ENCODE data around the gene ZFR. TPM values are rescaled to one million over a fixed set of nuclear protein-coding genes. Genes with fewer than 3 reads are reported as not detected.

ZFR gene
- total RNA-seq, 2 donors from 2014 or later, result 45.0 to 51.8 TPM

- H3K27ac ChIP-seq, result no peak overlapping the region
- no peak for DNase-seq
- H3K4me1 ChIP-seq, result no peaks in the 10 kb centered on the region
- no peaks in the 10 kb centered on the region for H3K27me3 ChIP-seq
- H3K4me3 ChIP-seq, result no peak overlapping the region
- no peaks in the 10 kb centered on the region for H3K9me3 ChIP-seq
- no peak overlapping the region for H3K9ac ChIP-seq (ENCODE audit: low read depth in 2 of 2, low read length in 2 of 2)
- TF ChIP-seq, protein P1, sequence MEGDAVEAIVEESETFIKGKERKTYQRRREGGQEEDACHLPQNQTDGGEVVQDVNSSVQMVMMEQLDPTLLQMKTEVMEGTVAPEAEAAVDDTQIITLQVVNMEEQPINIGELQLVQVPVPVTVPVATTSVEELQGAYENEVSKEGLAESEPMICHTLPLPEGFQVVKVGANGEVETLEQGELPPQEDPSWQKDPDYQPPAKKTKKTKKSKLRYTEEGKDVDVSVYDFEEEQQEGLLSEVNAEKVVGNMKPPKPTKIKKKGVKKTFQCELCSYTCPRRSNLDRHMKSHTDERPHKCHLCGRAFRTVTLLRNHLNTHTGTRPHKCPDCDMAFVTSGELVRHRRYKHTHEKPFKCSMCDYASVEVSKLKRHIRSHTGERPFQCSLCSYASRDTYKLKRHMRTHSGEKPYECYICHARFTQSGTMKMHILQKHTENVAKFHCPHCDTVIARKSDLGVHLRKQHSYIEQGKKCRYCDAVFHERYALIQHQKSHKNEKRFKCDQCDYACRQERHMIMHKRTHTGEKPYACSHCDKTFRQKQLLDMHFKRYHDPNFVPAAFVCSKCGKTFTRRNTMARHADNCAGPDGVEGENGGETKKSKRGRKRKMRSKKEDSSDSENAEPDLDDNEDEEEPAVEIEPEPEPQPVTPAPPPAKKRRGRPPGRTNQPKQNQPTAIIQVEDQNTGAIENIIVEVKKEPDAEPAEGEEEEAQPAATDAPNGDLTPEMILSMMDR (IDR thresholded peaks at IDR 0.05), result no peak
- intact Hi-C loops (cut with DNase I), result no loop called here
- no peaks in the 10 kb centered on the region for H3K36me3 ChIP-seq
Observed at GRCh38 chr5:32360906-32361305, 83.6 kb downstream of the ZFR start.

- TF ChIP-seq, protein P1 (IDR thresholded peaks at IDR 0.05), result no peak
- H3K36me3 ChIP-seq, result no peaks in the 10 kb centered on the region
- no peak overlapping the region for H3K27ac ChIP-seq
- H3K4me1 ChIP-seq, result no peaks in the 10 kb centered on the region
- intact Hi-C loops (cut with DNase I), result no loop called here
- no peaks in the 10 kb centered on the region for H3K9me3 ChIP-seq
- DNase-seq, result no peak
- no peak overlapping the region for H3K4me3 ChIP-seq
- H3K9ac ChIP-seq (ENCODE audit: low read depth in 2 of 2, low read length in 2 of 2), result no peak overlapping the region
- H3K27me3 ChIP-seq, result no peaks in the 10 kb centered on the region
Observed at GRCh38 chr5:32358611-32359010, 85.9 kb downstream of the ZFR start.

GRCh38 chr5:32357658-32358057, 86.9 kb downstream of the ZFR start:
- Histone ChIP-seq H3K9ac (ENCODE audit: low read depth in 2 of 2, low read length in 2 of 2) (no peak overlapping the region), H3K36me3 (no peaks in the 10 kb centered on the region), H3K4me3 (no peak overlapping the region), H3K4me1 (no peaks in the 10 kb centered on the region), H3K27me3 (no peaks in the 10 kb centered on the region), H3K27ac (no peak overlapping the region), H3K9me3 (no peaks in the 10 kb centered on the region)
- TF ChIP-seq, protein P1 (IDR thresholded peaks at IDR 0.05), result no peak
- DNase-seq, result no peak
- intact Hi-C loops (cut with DNase I), result no loop called here

- H3K4me3 ChIP-seq, result no peak overlapping the region
- TF ChIP-seq, protein P1 (IDR thresholded peaks at IDR 0.05), result no peak
- H3K9ac ChIP-seq (ENCODE audit: low read depth in 2 of 2, low read length in 2 of 2), result no peak overlapping the region
- intact Hi-C loops (cut with DNase I), result no loop called here
- DNase-seq, result no peak
- H3K36me3 ChIP-seq, result no peaks in the 10 kb centered on the region
- H3K27me3 ChIP-seq, result no peaks in the 10 kb centered on the region
- H3K4me1 ChIP-seq, result no peaks in the 10 kb centered on the region
- H3K27ac ChIP-seq, result no peak overlapping the region
- no peaks in the 10 kb centered on the region for H3K9me3 ChIP-seq
Observed at GRCh38 chr5:32355686-32356085, 88.9 kb downstream of the ZFR start.

DNA sequence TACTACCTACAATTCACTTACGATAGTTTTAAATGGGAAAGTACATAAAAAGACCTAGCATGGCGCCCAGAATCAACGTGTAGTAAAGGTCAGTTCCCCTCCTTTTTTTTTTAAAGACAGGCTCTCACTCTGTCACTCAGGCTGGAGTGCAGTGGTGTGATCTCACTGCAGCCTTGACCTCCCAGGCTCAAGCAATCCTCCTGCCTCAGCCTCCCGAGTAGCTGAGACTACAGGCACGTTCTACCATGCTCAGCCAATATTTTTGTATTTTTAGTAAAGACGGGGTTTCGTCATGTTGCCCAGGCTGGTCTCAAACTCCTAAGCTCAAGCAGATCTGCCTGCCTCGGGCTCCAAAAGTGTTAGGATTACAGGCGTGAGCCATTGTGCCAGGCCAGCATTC, 91.1 kb downstream of the ZFR start:
- H3K9me3 ChIP-seq, result no peaks in the 10 kb centered on the region
- H3K4me1 ChIP-seq, result no peaks in the 10 kb centered on the region

More for the DNA sequence above, 91.1 kb downstream of the ZFR start:
- TF ChIP-seq, protein P1 (IDR thresholded peaks at IDR 0.05), result no peak
- intact Hi-C loops (cut with DNase I), result no loop called here
- Histone ChIP-seq H3K9ac (ENCODE audit: low read depth in 2 of 2, low read length in 2 of 2) (no peak overlapping the region), H3K36me3 (no peaks in the 10 kb centered on the region), H3K27ac (no peak overlapping the region), H3K27me3 (no peaks in the 10 kb centered on the region), H3K4me3 (no peak overlapping the region)
- DNase-seq, result no peak

Data from colonic mucosa (tissue), 4 donors.